HL-60/S4 treated with phorbol 12-myristate 13-acetate at 8.2 ng/mL for 4 days and 3 days (cell line): Measurements from ENCODE around the gene KCNJ2.

Source experiments
- in situ Hi-C: fragments of 300-500 bp; cut with MboI; formaldehyde crosslinking; loops from 2 replicates; pipeline ENCODE4 v1.15.0; 2022; ENCODE audit warnings: low sequenced_read_pairs

Gene KCNJ2

DNA sequence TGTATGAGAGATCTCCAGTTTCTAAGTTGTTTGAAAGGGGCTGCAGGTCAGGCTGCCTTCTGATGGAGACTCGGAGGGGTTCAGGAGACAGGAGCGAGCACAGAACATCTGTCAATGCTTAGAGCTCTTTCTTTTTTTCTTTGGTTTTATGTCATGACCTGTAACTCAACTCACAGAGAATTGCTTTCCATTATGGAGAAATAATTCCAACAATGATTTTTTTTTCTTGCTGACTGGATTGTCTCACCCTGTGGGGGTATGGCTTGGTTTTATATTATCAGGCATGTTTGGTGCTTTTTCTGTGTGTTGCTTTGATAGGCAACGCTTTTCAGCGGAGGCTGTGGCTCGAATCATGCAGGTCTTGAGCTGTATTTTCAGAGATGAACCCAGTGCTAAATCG, 10.7 kb upstream of the KCNJ2 start:
- in situ Hi-C loops = no loop called here

DNA sequence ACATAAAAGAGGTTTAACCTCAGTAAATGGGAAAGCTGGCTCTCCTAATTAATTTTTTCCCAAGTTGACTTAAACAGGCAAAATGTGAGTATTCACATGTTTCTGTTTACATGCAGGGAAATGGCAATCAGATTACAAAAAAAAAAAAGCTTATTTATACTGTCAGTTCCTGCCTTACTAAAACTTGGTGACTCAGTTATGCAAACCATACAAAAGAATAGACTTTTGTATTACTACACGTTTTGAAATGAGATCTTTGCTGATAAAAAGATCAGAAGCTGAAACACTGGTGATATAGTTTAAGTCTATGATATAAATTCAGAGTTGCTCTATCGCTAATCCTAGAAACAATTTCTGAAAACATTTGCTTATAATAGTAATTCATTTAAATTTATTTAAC, 9.4 kb upstream of the KCNJ2 start:
- in situ Hi-C loops = no loop called here

DNA sequence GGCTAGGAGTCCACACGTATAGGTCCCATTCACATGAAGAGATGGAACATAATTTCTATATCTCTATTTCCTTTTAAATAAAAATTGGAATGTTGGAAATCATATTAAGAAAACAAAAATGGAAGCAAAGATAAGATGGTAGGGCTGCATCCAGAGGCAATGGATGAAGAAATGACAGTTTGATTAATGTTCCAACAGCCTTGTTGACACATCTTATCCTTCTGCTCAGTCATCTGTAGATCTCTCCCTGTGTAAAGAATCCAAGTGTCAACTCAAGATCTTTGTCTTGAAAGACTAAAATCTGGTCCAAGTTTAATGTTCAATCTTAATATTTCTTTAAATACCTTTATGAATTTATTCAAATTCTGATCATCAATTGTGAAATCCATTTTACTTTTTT, 7.8 kb upstream of the KCNJ2 start:
- in situ Hi-C loops = no loop called here

DNA sequence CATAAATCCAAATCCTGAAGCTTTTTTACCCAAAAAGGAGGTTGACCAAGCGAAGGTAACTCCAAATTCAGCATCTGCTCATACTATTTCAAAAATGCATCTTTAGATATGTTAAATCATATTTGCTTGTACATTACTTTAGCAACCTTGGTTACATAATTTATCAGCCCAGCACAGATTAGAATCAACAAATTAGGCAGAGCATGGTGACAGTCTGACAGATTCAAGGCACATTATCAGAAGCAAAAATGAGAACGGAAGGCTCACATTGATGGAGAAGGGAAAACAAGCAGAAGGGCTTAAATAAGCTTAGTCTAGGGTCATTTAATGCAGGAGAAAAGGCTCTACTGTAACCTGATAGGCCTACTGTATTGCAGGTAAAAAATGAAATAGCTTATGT, 3.9 kb upstream of the KCNJ2 start:
- in situ Hi-C loops = no loop called here

DNA sequence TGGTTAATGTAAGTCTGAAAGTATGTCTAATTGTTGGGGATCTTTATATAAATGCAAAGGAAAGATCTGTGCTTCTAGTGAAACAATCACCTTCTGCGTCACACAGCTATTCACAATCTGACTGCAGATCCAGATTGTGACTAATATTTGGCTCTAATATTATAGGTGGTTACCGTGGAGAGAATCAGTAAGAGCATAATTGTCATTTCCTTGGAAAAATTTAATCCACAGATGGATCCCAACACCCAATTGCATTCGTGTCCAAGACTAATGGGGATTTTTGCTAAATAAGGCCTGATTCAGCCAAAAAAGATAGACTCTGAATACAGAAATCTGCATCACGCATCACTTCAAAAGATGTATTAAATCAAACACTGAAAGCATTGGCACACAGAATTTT, 2.7 kb upstream of the KCNJ2 start:
- in situ Hi-C loops = no loop called here

DNA sequence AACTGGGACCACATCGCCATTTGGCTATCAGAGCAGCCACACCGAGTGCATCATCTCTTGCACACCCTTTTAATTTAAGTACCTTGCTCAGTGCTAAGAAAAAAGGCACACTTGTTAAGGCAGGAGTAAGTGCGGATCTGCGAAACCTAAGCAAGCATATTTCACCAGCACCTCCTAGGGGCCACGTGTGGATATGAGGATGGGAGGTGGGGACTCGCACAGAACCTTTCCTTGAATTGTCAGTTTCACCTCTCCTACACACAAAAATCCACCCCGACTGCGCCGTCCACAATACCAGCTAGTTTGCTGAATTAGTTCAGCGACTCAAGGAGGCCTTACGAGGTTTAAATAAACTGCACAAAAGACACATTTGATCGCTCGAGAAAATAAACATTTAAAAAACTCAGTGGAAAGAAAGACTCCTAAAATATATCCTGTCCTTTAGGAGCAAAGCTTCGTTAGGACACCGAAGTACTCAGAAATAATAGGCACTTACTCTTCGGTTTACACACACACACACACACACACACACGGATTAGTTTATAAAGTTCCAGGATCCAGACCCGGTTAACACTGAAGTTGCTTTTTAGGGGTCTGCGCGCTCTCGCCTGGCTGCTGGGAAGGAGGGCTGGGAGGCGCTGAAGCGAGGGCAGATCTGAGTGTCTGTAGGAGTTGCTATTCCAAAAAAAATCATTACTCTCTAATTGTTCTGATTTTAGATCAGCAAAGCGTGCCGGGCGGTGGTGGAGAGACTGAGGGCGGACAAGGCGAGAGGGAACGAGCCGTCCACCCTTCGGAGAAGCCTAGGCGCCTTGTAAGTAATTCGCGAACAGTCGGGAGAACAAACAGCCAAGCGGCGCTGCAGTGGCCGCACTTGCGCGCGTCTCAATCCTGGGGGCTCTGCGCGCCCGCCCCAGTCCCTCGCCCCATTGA, 1.0 kb upstream of the KCNJ2 start:
- in situ Hi-C loops = no loop called here

DNA sequence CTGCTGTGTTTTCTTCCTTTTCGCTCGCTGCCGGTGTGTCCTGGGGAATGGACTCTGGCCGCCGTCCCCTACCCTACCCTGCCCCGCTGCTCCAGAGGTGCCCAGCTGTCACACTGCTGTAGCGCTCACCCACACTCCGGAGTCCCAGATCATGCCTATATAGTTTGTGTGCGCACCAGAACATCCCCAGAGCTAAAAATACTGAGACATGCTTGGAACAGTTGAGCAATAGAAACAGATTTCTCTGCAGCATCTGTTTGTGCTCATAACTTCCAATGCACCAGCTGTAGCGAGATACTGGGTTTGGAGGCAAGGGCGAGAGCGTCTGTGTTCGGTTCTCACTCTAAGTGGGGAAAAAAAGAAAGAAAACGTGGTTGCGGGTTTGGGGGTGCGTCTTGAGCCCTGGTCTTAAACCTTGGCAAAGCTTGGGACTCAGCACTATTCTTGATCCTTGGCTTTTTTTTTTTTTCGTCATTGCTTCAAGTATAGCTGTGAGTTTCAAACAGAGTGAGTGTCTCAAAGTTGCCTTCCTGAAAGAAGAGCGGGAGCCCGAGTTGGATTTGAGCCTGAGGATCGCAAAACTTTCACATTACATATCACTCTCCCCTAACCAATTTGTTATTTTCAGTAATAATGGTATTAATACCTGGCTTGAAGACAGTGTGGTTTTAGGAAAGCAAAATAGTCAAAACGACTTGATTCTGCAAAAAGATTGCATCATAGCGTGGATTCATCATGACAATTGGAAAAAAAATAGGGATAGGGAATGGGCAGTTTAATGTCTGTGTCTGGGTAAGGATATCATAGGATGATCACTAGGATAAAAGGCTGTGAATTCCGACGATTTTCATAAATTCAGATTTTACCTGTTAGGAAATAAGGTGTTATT, 621 bp downstream of the KCNJ2 start:
- in situ Hi-C loops = no loop called here

DNA sequence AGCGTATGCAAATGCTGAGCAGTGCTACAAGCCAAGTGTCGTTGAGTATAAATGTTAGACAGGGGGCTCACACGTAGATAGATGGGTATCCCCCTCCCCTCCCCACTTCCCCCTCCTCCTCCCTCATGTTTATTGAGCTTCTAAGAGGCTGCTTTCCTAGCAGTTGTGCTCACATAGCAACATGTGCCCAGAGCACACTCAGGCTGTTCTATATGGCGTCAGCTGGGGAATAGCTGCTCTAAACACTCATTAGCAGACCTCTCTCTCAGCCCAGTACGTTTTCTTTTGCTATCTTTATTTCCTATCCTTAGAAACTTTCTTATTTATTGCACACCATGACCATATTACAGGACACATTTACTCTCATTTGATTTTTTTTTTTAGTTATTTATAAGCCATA, 1.8 kb downstream of the KCNJ2 start:
- in situ Hi-C loops = no loop called here

DNA sequence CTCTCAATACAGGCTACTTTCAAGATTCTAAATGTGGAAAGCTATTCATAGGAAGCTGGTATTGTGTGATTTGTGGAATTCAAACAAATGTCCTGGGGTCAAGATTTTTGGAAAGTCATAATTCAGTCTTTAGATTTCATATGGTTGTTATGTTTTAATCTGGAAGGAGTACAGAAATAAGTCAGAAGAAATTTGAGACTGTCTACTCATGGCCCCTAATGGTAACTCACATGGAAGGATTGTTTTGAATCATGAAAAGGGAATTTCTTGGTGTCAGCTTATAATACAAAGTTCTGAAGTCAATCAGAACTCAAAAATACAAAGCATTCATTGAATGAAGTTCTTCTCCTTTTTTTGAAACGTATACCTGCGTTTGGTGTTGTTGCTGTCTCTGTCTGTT, 3.1 kb downstream of the KCNJ2 start:
- in situ Hi-C loops = no loop called here

DNA sequence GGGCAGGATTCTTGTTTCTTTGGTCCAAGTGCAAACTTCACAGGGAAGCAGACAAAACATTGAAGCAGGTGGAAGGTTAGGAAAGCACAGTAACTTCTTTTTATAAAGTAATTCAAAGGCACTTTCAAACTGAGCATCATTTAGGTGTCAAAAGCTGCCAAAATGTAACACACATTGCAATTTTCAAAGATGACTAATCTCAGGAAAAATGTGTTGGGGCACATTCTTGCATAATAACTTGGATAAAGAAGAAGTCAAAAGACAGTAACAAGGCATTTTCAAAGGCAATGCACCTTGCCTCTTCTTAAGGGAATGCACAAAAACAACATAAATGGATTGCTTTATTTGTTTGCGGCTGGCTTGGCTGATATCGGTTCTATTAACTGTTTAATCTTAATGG, 3.6 kb downstream of the KCNJ2 start:
- in situ Hi-C loops = no loop called here

DNA sequence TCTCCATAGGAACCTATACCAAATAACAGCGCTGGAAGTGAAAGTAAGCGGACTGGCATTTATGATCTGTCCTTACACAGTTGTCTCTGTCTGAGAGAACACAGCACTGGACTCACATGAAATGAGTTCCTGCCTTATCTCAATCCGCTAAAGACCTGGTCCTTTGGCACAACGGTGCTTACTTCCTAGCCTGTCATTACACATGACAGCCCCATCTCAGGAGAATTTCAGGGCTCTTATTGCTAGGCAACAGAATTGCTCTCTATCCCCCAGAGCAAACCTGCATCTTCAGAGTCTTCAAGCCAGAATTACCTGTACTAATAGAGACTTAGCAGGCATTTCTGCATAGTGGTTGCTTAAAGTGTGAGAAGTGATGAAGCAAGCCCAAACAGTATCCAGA, 4.3 kb downstream of the KCNJ2 start:
- in situ Hi-C loops = no loop called here

DNA sequence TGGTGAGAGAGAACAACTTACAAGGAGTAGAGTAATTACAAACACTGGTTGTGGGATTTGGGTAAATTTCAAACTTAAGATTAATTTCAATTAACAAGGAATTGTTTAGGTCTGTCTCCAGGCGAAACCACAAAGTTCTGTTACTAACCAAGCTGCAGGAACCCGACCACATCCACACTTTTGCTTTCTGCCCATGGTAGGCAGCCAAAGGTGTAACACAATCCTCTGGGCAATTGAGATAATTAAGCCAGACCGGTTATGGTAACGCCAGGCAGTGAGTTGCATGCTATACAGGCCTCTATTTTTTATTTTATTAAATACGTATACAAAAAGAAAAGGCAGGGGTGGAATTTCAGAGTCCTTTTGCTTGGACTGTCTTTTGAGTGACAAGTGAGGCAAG, 12.0 kb downstream of the KCNJ2 start:
- in situ Hi-C loops = no loop called here

DNA sequence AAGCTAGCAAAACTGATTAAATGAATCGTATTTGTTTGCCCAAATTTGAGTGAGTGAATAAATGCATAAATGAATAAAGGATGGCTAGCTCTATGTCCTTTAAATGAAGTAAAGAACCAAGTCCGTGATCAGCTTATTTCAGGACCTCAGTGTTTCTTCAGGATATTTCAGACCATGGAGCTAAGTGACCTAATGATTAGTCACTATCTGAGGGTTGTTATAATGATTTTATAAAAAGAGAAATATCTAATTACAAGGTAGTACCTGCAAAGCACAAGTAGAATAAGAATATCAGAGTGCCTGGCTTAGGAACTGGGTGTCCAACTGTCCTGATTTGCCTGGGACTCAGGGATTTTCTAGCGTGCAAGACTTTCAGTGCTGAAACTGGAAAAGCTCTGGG, 12.5 kb downstream of the KCNJ2 start:
- in situ Hi-C loops = no loop called here

DNA sequence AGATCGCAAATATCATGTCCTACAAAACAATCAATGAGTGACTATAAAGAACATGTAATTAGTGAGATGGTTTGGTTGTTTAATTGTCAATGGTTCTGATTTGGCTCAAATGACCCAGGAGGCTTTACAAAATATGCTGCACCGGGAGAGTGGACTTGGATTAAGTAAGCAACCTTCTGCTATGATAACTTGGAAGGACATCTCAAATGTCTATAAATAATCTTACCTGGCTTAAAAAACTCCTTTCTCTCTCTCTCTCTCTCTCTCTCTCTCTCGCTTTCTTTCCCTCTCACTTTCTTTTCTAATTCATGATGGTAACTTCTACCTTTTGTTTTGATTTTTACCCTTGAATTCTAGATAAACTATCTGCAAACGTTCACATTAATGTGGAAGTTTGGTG, 14.2 kb downstream of the KCNJ2 start:
- in situ Hi-C loops = no loop called here

DNA sequence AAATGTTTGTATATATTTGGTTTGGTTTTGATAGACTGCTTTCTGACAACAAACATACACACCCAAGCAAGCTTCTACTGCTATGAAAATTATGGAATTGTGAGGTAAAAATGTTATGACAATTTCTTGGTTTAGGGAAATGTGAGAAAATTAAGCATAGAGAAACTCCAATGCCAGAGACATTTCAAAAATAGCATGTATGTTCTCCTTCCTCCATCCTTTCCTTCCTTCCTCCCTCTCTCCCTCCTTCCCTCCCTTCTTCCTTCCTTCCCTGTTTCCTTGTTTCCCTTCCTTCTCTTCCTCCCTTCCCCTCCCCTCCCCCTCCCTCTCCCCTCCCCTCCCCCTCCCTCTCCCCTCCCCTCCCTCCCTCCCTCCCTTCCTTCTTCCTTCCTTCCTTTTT, 14.9 kb downstream of the KCNJ2 start:
- in situ Hi-C loops = no loop called here

DNA sequence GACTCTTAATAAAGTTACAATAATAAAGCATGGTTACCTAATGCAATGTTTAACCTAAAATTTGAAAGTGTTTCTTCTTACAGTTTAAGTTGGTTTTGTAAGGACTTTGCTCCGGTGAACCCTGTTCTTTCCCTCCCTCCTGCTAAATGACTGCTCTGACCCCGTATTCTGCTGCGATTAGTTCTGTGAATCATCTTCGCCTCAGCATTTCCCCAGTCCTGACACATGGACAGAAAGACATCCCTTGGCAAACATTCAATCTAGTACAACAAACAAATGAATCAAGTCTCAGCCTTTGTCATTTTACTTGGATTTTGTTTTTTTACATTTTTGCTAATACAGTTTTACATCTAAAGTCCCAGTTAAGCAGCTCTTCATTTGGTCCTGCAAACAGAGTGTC, 15.4 kb downstream of the KCNJ2 start:
- in situ Hi-C loops = no loop called here

DNA sequence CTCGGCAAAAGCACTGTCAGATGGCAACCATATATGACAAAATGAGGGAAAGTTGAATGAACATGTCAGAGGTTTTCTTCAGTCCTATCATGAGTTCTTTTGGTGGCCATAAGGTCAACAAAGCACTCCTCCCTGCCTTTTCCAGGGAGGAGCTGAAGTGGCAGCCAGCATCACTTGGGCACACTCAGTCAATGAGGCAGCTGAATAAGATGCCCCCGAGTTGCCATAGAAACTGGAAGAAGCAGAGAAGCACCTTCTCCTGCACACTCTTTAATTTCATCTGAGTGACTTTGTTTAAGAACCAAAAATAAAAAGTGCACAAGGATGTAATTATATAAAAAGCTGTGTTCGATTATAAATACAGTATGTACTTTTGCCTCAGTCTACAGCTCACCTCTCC, 16.0 kb downstream of the KCNJ2 start:
- in situ Hi-C loops = no loop called here

DNA sequence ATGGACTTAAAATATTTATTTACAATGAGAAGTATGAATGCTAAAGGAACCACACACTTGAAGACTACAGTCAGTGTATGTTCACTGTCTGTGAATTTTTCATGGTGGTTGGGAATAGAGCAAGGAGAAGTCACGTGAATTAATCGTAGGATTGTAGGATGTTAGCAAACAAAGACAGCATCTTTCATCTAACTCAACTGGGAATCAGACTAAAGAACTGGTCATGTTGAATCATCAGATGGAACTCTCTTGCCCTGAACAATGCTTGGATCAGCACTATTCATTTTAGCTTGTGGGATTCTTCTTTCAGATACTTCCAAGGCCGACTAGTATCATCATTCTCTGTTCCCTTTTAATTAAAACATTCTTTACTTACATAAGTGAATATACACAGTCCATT, 18.1 kb downstream of the KCNJ2 start:
- in situ Hi-C loops = no loop called here

DNA sequence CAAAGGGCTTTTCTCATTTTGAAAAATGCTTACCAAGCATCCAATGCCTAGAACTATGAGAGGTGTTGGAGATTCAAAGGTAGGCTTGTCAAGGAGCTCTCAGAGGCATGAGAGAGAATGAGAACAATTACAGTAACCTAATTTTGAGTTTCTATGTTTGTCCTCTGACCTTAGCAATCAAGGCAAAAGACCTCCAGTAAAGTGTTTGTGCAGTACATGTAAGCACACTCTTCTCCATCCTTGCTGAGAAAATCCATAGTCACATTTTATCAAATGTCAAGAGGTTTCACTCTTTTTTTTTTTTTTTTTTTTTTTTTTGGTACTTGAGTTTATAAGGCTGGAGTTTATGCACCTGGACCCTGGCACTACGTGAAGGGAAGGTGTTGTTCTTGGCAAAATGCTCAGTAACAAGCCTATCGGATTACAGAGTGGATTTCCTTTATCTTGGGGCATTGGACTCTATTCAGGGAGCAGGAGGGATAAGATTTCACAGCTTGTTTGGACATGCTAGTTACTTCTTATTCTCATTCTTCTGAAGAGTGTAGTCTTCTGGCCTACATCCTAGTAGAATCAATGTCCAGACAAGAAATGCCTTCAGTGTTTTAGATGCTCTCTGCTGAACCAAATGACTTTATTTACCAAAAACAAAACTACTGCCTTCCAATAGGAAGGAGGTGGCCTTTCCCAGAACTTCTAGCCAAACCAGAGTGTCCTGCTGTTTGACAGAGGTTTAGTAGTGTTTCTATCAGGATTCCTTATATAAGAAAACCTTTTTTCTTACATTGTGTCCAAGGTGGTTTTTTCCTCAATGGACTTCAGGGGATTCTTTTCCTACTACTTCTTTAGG, 21.9 kb downstream of the KCNJ2 start:
- in situ Hi-C loops = no loop called here

DNA sequence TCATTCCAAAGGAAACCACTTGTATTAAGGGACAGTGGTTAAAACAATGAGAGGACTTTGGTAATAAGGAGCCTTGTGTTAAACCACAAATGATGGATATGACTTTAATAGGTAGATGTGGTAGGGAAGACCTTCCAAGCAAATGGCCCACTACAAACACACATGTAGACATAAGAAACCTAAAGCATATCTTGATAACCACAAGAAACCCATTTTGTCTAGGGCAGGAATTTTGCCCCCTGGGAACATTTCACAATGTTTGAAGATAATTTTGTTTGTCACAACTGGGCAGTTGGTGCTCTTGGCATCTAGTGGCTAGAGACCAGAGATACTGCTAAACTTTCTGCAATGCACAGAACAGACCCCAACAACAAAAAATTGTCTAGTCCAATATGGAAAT, 25.8 kb downstream of the KCNJ2 start:
- in situ Hi-C loops = no loop called here

DNA sequence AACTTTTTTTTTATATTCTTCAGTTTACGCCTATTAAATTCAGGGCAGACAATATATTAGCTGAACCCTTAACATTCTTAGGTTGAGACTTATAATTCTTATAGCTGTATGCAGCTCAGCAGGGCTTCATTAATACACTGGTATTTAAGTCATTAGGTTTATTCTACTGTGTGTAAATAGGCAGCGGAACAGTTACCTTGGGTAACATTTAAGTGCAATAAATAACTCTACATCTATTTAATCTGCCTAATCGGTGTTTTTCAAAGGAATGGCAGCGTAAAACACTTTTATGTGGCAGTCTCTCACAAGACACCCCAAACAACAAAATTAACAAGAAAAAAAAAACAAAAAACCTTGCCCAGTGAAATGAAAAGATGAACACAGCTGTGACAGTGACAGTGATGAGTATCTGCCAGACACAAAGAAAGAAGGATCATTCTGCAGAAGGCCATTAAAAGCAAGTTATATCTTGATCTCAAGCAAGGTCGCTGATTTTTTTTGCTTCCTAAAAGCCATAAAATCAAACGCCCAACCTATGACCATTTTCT, 32.6 kb downstream of the KCNJ2 start:
- in situ Hi-C loops = no loop called here
